ENCODE data around the gene RPS3A. TPM values are rescaled to one million over a fixed set of nuclear protein-coding genes. Genes with fewer than 3 reads are reported as not detected.
"Not testable (repeated sequence)": the region's sequence is repeated elsewhere in the genome, so short reads cannot be mapped to it uniquely, and the experiment has no call there.

The RPS3A gene
- polyA plus RNA-seq, 1 experiment = 1,382 TPM

DNA sequence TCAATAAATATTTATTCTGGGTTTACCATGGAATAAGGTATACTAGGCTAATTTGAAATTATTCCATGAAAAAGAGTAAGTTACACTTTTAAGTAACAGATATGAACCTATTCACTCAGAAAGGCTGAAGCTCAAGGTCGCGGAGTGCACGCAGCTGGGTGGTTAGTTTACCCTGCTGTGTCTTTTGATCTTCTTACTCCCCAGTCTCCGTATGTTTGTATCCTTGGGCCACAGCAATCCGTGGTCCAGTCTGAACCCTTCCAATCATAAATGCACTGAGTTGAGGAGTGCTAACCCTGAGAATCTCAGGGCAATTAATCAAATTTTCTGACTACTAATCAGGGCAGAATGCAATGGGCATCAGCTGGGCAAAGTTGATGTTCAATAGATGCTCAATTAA, 33.9 kb downstream of the RPS3A start:
- no peak overlapping the region for H3K4me3 ChIP-seq (ENCODE audit: low read depth, low read length)
- TF ChIP-seq, protein P1, sequence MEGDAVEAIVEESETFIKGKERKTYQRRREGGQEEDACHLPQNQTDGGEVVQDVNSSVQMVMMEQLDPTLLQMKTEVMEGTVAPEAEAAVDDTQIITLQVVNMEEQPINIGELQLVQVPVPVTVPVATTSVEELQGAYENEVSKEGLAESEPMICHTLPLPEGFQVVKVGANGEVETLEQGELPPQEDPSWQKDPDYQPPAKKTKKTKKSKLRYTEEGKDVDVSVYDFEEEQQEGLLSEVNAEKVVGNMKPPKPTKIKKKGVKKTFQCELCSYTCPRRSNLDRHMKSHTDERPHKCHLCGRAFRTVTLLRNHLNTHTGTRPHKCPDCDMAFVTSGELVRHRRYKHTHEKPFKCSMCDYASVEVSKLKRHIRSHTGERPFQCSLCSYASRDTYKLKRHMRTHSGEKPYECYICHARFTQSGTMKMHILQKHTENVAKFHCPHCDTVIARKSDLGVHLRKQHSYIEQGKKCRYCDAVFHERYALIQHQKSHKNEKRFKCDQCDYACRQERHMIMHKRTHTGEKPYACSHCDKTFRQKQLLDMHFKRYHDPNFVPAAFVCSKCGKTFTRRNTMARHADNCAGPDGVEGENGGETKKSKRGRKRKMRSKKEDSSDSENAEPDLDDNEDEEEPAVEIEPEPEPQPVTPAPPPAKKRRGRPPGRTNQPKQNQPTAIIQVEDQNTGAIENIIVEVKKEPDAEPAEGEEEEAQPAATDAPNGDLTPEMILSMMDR (IDR thresholded peaks at IDR 0.05; ENCODE audit: insufficient read depth, low read depth, low read length) = no peak
- no peaks in the 10 kb centered on the region for H3K36me3 ChIP-seq (ENCODE audit: control insufficient read depth, insufficient read depth, low read length)
- no peaks in the 10 kb centered on the region for H3K27me3 ChIP-seq (ENCODE audit: control insufficient read depth, insufficient read depth, low read length)
- ChIA-PET POLR2A (no interaction called here), CTCF (interaction anchor here (0.8 kb wide), 1 partner anchor 16 kb away, joined by 4 read pairs; no protein-coding TSS in a partner anchor)
- no peak for DNase-seq (ENCODE audit: low read depth)

DNA sequence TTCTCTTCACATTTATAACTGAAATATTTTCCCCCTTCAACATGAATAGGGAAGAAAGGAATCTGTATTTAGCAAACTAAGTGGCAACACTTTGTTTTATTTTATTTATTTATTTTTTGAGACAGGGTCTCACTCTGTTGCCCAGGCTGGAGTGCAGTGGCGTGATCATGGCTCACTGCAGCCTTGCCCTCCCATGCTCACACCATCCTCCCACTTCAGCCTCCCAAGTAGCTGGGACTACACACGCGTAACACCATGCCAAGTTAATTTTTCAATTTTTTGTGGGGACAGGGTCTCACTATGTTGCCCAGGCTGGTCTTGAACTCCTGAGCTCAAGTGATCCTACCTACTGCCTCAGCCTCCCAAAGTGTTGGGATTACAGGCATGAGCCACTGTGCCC, 36.6 kb downstream of the RPS3A start:
- CTCF ChIA-PET = interaction anchor here (2.5 kb wide), 1 partner anchor 18 kb away, joined by 10 read pairs; no protein-coding TSS in a partner anchor
- H3K4me3 ChIP-seq (ENCODE audit: low read depth, low read length); DNase-seq (ENCODE audit: low read depth); H3K36me3 ChIP-seq (ENCODE audit: control insufficient read depth, insufficient read depth, low read length); H3K27me3 ChIP-seq (ENCODE audit: control insufficient read depth, insufficient read depth, low read length); POLR2A ChIA-PET: not testable (repeated sequence)

GRCh38 chr4:151139814-151140213, 40.4 kb downstream of the RPS3A start:
- TF ChIP-seq, protein P1 (IDR thresholded peaks at IDR 0.05; ENCODE audit: insufficient read depth, low read depth, low read length) = no peak
- CTCF ChIA-PET = no interaction called here
- Histone ChIP-seq H3K27me3 (ENCODE audit: control insufficient read depth, insufficient read depth, low read length) (no peaks in the 10 kb centered on the region), H3K36me3 (ENCODE audit: control insufficient read depth, insufficient read depth, low read length) (peaks cover under 1% of the 10 kb centered on the region; the same call in 1 of the 2 replicates), H3K4me3 (ENCODE audit: low read depth, low read length) (no peak overlapping the region)
- POLR2A ChIA-PET = no interaction called here
- no peak for DNase-seq (ENCODE audit: low read depth)

DNA sequence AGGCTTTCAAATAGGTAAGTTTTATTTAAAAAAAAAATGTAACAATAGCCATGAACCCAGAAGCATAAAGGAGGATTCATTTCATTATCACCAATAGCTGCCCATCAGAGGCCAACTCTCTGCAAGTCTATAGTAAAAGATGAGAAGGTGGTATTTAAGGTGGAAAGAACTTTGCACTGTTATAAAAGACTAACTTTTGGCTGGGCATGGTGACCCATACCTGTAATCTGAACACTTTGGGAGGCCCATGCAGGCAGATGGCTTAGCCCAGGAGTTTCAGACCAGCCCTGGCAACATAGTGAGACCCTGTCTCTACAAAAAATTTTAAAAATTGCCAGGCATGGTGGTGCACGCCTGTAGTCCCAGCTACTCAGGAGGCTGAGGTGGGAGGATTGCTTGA, 43.3 kb downstream of the RPS3A start:
- Histone ChIP-seq H3K27me3 (ENCODE audit: control insufficient read depth, insufficient read depth, low read length) (no peaks in the 10 kb centered on the region), H3K36me3 (ENCODE audit: control insufficient read depth, insufficient read depth, low read length) (peaks cover 1% of the 10 kb centered on the region; the same call in 1 of the 2 replicates), H3K4me3 (ENCODE audit: low read depth, low read length) (no peak overlapping the region)
- POLR2A ChIA-PET = no interaction called here
- no peak for DNase-seq (ENCODE audit: low read depth)
- TF ChIP-seq, protein P1 (IDR thresholded peaks at IDR 0.05; ENCODE audit: insufficient read depth, low read depth, low read length) = no peak
- CTCF ChIA-PET = interaction anchor here (0.6 to 1.0 kb wide), 2 partner anchors 25 to 179 kb away, joined by 3 to 4 read pairs; no protein-coding TSS in a partner anchor

DNA sequence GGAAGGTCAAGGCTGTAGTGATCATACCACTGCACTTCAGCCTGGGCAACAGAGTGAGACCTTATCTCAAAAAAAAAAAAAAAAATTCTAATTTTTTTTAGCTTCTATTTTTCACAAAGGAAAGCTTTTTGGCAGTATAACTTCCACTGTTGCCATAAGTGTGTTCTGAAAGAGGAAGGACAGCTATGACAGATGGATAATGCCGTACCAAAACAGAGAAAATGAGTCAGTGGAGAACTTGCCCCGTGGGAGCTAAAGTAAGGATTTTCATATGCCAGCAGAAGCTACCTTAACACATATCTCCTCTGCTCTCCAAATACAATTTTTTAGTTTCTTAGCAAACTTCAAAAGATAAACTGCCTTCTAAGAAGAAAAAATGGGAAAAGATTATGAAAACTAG, 43.7 kb downstream of the RPS3A start:
- TF ChIP-seq, protein P1 (IDR thresholded peaks at IDR 0.05; ENCODE audit: insufficient read depth, low read depth, low read length) = no peak
- Histone ChIP-seq H3K4me3 (ENCODE audit: low read depth, low read length) (no peak overlapping the region), H3K27me3 (ENCODE audit: control insufficient read depth, insufficient read depth, low read length) (no peaks in the 10 kb centered on the region), H3K36me3 (ENCODE audit: control insufficient read depth, insufficient read depth, low read length) (peaks cover 1% of the 10 kb centered on the region; the same call in 1 of the 2 replicates)
- POLR2A ChIA-PET = no interaction called here
- CTCF ChIA-PET = interaction anchor here (0.6 to 1.0 kb wide), 2 partner anchors 26 to 179 kb away, joined by 3 to 4 read pairs; no protein-coding TSS in a partner anchor
- no peak for DNase-seq (ENCODE audit: low read depth)

- DNase-seq (ENCODE audit: low read depth) = no peak
- CTCF ChIA-PET = interaction anchor here (1.4 kb wide), 1 partner anchor 16 kb away, joined by 3 read pairs; no protein-coding TSS in a partner anchor
- no peak overlapping the region for H3K4me3 ChIP-seq (ENCODE audit: low read depth, low read length)
- peaks cover 1% of the 10 kb centered on the region; the same call in 1 of the 2 replicates for H3K36me3 ChIP-seq (ENCODE audit: control insufficient read depth, insufficient read depth, low read length)
- TF ChIP-seq, protein P1 (IDR thresholded peaks at IDR 0.05; ENCODE audit: insufficient read depth, low read depth, low read length) = no peak
- POLR2A ChIA-PET = no interaction called here
- no peaks in the 10 kb centered on the region for H3K27me3 ChIP-seq (ENCODE audit: control insufficient read depth, insufficient read depth, low read length)
Observed at GRCh38 chr4:151143811-151144210, 44.4 kb downstream of the RPS3A start.
